ENCODE data around the gene RFK. TPM values are rescaled to one million over a fixed set of nuclear protein-coding genes. Genes with fewer than 3 reads are reported as not detected.
"Not testable (repeated sequence)": the region's sequence is repeated elsewhere in the genome, so short reads cannot be mapped to it uniquely, and the experiment has no call there.

Gene RFK
- total RNA-seq, 3 donors from 2014 or later: 18.6 to 22.5 (median 19.4) TPM

DNA sequence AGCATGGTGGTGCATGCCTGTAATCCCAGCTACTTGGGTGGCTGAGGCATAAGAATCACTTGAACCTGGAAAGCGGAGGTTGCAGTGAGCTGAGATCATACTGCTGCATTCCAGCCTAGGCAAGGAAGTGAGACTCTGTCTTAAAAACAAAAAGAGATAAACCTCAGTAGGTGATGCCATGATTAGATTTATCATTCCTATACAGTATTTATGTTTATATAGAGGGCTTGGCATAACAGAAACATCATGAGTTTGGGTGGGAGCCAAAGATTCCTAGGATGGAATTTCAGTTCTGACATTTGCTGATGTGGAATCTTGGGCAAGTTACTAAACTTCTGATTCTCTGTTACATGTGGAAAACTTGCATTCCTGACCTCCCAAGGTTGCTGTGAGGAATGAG, 22.3 kb downstream of the RFK start:
- H3K4me1 Mint-ChIP-seq (ENCODE audit: low read depth): no peaks in the 10 kb centered on the region

DNA sequence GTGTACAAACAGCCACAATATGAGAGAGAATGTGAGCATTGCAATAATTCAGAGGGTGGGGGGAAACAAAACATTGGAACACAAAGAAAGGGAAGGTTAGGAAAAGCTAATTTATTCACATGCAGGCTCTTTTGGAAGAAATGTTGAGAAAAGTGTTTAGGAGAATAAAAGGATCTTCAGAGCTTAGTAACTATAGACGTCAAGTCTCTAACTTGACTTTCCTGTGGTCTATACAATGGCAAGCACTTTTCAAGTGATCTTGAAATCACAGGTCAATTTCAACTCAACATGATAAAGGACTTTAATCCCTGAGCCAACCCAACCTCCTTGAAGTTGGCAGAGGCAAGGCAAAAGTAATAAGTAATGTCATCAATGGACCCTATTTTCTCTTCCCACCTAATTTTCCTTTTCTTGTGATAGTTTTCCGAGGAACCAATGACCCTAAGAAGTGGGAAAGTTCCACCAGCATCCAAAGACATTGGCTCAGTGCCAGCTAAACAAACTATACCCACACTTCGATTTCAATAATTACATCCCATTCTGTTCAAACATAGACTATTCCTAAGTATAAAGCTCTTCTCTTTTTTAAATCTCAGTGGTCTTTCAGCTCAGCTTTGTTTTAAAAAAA, 23.7 kb downstream of the RFK start:
- no peak for DNase-seq
- Mint-ChIP-seq H3K9me3 (no peaks in the 10 kb centered on the region), H3K27me3 (ENCODE audit: low read depth) (no peaks in the 10 kb centered on the region), H3K36me3 (ENCODE audit: insufficient read depth) (no peaks in the 10 kb centered on the region), H3K4me1 (ENCODE audit: low read depth) (no peaks in the 10 kb centered on the region), H3K4me3 (no peak overlapping the region)
- ATAC-seq: no peak

More for the DNA sequence above, 22.3 kb downstream of the RFK start:
- DNase-seq (no peak), ATAC-seq (no peak)
- no peaks in the 10 kb centered on the region for H3K36me3 Mint-ChIP-seq (ENCODE audit: insufficient read depth)
- no peaks in the 10 kb centered on the region for H3K9me3 Mint-ChIP-seq
- H3K4me3 Mint-ChIP-seq: no peak overlapping the region
- H3K27me3 Mint-ChIP-seq (ENCODE audit: low read depth): no peaks in the 10 kb centered on the region

DNA sequence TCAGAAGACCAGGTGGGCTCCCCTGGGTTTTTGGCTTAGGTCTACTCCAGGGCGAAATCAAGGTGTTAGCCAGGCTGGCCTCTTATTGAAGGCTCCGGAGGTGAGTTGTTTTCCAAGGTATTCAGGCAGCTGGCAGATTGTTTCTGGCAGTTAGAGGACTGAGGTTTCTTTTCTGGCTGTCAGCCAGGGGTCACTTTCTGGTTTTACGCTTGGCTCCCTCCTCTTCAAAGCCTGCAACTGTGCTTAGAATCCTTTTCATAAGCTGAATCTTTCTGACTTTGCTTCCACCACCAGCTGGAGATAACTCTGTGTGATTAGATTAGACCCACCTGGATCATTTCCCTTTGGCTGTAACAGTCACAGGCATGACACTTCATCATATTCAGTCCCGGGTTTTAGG, 24.6 kb downstream of the RFK start:
- no peak for ATAC-seq
- Mint-ChIP-seq H3K4me3 (no peak overlapping the region), H3K4me1 (ENCODE audit: low read depth) (no peaks in the 10 kb centered on the region), H3K36me3 (ENCODE audit: insufficient read depth) (no peaks in the 10 kb centered on the region), H3K9me3 (no peaks in the 10 kb centered on the region), H3K27me3 (ENCODE audit: low read depth) (no peaks in the 10 kb centered on the region)
- DNase-seq: no peak

DNA sequence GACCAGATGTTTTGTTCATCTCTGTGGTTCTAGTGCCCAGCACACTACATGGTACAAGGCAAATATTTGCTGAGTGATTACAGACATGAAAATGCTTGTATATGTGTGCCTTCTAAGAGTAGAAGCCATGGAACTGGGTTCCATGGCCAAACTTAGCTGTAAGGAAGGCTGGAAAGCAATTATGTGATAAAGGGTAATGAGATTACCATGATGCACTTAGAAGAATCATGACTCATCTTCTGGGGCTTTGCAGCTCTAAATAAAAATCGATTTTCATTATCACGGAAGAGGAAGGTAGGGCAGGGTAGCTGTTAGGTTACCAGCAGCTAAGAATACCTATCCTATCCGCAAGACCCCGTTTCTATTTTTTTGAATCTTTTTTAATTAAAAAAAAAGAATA, 28.0 kb downstream of the RFK start:
- H3K4me3 Mint-ChIP-seq: no peak overlapping the region
- H3K27me3 Mint-ChIP-seq (ENCODE audit: low read depth): no peaks in the 10 kb centered on the region
- H3K9me3 Mint-ChIP-seq: no peaks in the 10 kb centered on the region
- DNase-seq (no peak), ATAC-seq (no peak)
- no peaks in the 10 kb centered on the region for H3K4me1 Mint-ChIP-seq (ENCODE audit: low read depth)
- H3K36me3 Mint-ChIP-seq (ENCODE audit: insufficient read depth): no peaks in the 10 kb centered on the region

DNA sequence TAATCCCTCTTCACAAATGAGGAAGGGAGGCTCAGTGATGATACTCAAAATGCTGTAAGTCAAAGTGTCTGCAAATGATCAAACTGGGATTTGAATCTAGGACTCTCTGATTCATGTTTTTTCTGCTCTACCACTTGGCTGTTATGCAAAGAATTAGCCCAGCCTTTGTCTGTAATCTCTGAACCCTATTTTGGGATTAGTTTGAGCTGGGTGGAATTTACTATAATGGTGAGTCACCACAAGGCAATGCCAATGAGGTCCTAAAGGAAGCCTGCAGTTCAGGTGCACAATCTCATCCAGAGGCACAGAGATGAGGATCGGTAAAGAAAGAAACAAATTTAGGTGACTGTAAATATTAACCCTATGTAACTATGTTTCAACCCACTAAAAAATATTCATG, 29.2 kb downstream of the RFK start:
- H3K4me3 Mint-ChIP-seq: no peak overlapping the region
- no peaks in the 10 kb centered on the region for H3K27me3 Mint-ChIP-seq (ENCODE audit: low read depth)
- no peaks in the 10 kb centered on the region for H3K9me3 Mint-ChIP-seq
- no peak for DNase-seq
- H3K4me1 Mint-ChIP-seq (ENCODE audit: low read depth): no peaks in the 10 kb centered on the region
- no peaks in the 10 kb centered on the region for H3K36me3 Mint-ChIP-seq (ENCODE audit: insufficient read depth)
- no peak for ATAC-seq

DNA sequence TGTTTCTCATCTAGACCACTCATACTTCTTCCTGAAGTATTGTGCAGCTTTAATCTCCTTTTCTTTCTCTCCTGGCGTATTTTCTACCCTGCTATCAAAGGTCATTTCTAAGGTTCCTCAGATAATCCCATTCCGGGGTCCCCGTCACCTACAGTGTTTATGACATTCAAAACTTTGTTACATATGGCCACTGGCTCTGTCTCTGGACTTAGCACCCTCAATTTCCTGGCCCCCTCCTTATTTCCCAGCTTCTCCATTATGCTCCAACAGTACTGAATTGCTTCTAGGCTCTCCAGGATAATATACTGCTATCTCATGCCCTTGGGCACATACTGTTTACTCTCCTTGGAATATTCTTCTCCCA, 31.2 kb downstream of the RFK start:
- Mint-ChIP-seq H3K4me1 (ENCODE audit: low read depth) (no peaks in the 10 kb centered on the region), H3K9me3 (no peaks in the 10 kb centered on the region), H3K36me3 (ENCODE audit: insufficient read depth) (no peaks in the 10 kb centered on the region), H3K27me3 (ENCODE audit: low read depth) (no peaks in the 10 kb centered on the region), H3K4me3 (no peak overlapping the region)
- ATAC-seq (no peak), DNase-seq (no peak)

DNA sequence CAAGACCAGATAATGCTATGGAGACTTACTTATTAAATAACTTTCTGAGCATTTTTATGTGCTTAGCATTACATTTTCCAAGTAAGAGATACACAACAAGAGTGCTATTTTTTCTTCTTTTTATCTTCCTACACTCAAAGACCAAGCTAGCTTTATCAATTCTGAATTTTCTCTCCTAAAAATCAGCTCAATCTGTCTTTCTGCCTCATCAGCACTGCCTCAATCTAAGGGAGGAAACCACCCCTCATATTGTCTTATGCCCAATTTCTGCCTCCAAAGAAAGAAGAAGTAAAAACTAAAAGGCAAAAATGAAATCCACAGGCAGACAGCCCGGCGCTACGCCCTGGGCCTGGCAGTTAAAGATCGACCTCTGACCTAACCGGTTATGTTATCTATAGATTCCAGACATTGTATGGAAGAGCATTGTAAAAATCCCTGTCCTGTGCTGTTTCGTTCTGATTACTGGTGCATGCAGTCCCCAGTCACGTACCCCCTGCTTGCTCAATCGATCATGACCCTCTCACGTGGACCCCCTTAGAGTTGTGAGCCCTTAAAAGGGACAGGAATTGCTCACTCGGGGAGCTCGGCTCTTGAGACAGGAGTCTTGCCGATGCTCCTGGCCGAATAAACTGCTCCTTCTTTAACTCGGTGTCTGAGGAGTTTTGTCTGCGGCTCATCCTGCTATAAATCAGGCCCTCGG, 31.7 kb downstream of the RFK start:
- not testable (repeated sequence) for H3K4me1 Mint-ChIP-seq (ENCODE audit: low read depth); H3K36me3 Mint-ChIP-seq (ENCODE audit: insufficient read depth); H3K9me3 Mint-ChIP-seq; H3K4me3 Mint-ChIP-seq; DNase-seq; ATAC-seq; H3K27me3 Mint-ChIP-seq (ENCODE audit: low read depth)

DNA sequence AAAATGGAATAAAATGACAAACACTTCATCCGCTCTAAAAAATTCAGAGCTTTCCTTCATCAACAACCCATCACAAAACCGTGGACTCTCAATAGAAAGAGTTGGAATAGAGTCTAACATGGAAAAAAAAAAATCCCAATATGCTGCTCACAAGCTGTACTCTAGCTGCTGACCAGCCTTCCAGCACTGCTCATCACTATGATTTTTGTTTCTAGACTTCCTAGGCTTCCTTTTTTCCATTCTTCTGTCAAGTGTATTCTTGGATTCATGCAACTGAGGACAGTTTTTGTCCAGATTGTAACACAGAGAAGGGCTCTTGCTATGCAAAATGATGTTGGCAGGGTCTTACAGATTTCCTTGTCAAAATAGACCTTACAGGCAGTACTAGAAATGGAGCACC, 34.5 kb downstream of the RFK start:
- ATAC-seq: no peak
- H3K9me3 Mint-ChIP-seq: no peaks in the 10 kb centered on the region

DNA sequence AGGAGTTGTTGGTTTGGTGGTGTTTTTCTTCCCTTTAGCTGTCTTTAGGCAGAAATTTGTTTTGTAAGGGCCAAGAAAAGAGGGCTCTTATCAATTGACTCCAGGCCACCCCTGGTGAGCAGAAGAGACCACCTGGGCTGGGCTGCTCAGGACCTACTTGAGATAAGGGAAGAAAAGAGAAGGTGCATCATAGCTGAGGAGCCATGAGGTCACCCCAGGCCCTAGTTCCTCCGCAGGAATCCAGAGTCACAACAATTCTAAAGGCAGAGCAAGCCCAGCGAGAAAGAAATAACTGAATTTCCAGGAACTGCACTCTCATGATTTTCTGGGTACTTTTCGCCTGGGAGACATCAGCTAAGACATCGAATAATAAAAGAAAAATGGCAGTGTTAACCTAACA, 34.9 kb downstream of the RFK start:
- DNase-seq: no peak
- no peaks in the 10 kb centered on the region for H3K36me3 Mint-ChIP-seq (ENCODE audit: insufficient read depth)
- no peaks in the 10 kb centered on the region for H3K4me1 Mint-ChIP-seq (ENCODE audit: low read depth)
- no peak overlapping the region for H3K4me3 Mint-ChIP-seq
- ATAC-seq: no peak
- H3K9me3 Mint-ChIP-seq: no peaks in the 10 kb centered on the region
- H3K27me3 Mint-ChIP-seq (ENCODE audit: low read depth): no peaks in the 10 kb centered on the region

More for the DNA sequence above, 34.5 kb downstream of the RFK start:
- DNase-seq: no peak
- Mint-ChIP-seq H3K4me1 (ENCODE audit: low read depth) (no peaks in the 10 kb centered on the region), H3K4me3 (no peak overlapping the region), H3K27me3 (ENCODE audit: low read depth) (no peaks in the 10 kb centered on the region), H3K36me3 (ENCODE audit: insufficient read depth) (no peaks in the 10 kb centered on the region)

DNA sequence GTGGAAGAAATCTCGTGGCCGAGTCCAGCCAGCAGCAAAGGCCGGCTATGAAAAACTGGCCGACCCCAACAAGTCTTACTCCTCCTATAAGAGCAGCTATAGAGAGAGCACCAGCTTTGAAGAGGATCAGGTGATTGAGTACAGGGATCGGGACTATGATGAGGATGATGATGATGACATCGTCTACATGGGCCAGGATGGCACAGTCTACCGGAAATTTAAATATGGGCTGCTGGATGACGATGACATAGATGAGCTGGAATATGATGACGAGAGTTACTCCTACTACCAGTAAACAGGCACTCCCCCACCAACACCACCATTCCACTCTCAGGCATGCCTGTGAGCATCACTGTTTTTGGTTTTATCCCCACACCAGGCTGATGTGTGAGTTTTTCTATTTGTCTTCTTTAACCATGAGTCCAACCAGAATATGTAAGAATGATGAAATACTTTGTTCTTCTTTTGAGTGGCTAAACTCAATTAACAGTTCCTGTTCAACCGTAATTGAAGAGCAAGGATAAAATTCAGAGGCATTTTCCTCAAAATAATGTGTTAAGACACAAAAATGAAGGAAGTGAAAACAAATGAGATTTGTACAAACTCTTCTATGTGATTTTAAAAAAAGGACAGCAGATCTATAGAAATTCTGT, 35.5 kb downstream of the RFK start:
- Mint-ChIP-seq H3K9me3 (no peaks in the 10 kb centered on the region), H3K27me3 (ENCODE audit: low read depth) (no peaks in the 10 kb centered on the region), H3K4me3 (no peak overlapping the region), H3K36me3 (ENCODE audit: insufficient read depth) (no peaks in the 10 kb centered on the region), H3K4me1 (ENCODE audit: low read depth) (no peaks in the 10 kb centered on the region)
- DNase-seq: no peak
- no peak for ATAC-seq

DNA sequence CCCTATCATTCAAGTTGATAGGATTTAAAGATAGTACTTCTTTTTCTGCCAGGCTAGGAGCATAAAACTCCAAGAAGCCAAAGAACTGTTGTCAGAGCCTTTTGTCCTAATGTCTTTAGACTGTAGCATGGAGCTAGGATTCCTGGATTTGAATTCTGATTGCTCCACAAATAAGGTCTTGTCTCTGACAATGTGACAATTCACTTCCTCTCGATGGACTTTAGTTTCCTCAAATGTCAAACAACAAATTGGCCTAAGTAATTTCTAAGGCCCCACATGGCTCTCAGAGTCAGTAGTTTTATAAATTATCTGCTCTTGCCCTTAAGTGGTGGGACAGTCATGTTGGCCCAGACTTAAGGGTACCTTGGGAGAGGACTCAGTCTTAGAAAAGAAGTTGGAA, 36.7 kb downstream of the RFK start:
- DNase-seq: no peak
- Mint-ChIP-seq H3K27me3 (ENCODE audit: low read depth) (no peaks in the 10 kb centered on the region), H3K4me3 (no peak overlapping the region), H3K36me3 (ENCODE audit: insufficient read depth) (no peaks in the 10 kb centered on the region), H3K4me1 (ENCODE audit: low read depth) (no peaks in the 10 kb centered on the region), H3K9me3 (no peaks in the 10 kb centered on the region)
- ATAC-seq: no peak

DNA sequence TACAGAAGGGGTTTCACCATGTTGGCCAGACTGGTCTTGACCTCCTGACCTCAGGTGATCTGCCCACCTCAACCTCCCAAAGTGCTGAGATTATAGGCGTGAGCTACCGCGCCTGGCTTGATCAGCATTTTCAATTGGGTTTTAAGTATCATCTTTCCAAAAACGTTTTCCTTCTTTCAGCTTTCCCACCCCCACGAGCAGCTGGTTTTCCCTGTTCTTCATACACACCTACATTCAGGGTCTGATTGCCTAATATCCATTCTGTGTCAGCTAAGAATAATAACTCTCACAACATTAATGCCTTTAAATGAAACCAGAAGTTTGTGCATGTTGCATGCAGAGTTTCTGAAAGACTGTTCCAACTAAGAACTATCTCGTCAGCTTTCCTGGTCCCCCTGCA, 38.3 kb downstream of the RFK start:
- Mint-ChIP-seq H3K36me3 (ENCODE audit: insufficient read depth) (no peaks in the 10 kb centered on the region), H3K9me3 (no peaks in the 10 kb centered on the region), H3K4me3 (no peak overlapping the region), H3K4me1 (ENCODE audit: low read depth) (no peaks in the 10 kb centered on the region), H3K27me3 (ENCODE audit: low read depth) (peaks cover 2% of the 10 kb centered on the region)
- DNase-seq (no peak), ATAC-seq (no peak)

DNA sequence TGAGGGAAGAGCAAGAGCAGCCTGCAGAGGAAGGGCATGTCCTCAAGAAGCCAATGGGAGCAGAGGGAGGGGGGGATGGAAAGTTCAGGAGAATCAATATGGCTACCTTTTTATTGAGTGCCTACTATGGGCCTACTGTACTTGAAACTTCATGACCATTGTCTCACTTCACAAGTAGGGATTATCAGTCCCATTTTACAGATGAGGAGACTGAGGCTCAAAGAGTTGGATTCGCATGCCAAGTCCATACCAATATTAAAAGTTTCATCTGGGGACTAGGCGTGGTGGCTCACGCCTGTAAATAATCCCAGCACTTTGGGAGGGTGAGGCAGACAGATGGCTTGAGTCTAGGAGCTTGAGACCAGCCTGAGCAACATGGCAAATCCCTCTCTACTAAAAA, 40.0 kb downstream of the RFK start:
- Mint-ChIP-seq H3K36me3 (ENCODE audit: insufficient read depth) (no peaks in the 10 kb centered on the region), H3K4me1 (ENCODE audit: low read depth) (no peaks in the 10 kb centered on the region), H3K9me3 (no peaks in the 10 kb centered on the region), H3K27me3 (ENCODE audit: low read depth) (peaks cover 2% of the 10 kb centered on the region), H3K4me3 (no peak overlapping the region)
- DNase-seq (no peak), ATAC-seq (no peak)

DNA sequence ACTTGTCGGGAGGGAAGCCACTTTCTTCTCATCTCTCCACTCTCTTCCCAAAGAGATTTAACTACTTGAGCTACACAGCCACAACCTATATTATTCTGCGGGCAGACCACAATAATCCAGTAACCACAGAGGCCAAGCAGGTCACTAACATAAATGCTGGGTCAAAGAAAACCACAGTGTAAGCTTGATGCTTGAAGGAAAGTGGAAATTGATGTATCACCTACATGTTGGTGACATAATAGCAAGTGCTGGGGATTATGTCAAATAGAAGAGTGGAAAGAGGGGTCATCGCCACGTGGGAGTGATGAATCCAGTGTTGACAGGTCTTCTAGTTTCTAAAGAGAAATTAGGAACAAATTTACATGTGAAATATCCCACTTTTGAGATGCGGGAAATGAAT, 40.9 kb downstream of the RFK start:
- H3K36me3 Mint-ChIP-seq (ENCODE audit: insufficient read depth): no peaks in the 10 kb centered on the region
- peaks cover 2% of the 10 kb centered on the region for H3K27me3 Mint-ChIP-seq (ENCODE audit: low read depth)
- no peak overlapping the region for H3K4me3 Mint-ChIP-seq
- no peaks in the 10 kb centered on the region for H3K4me1 Mint-ChIP-seq (ENCODE audit: low read depth)
- no peak for ATAC-seq
- DNase-seq: no peak
- H3K9me3 Mint-ChIP-seq: no peaks in the 10 kb centered on the region

DNA sequence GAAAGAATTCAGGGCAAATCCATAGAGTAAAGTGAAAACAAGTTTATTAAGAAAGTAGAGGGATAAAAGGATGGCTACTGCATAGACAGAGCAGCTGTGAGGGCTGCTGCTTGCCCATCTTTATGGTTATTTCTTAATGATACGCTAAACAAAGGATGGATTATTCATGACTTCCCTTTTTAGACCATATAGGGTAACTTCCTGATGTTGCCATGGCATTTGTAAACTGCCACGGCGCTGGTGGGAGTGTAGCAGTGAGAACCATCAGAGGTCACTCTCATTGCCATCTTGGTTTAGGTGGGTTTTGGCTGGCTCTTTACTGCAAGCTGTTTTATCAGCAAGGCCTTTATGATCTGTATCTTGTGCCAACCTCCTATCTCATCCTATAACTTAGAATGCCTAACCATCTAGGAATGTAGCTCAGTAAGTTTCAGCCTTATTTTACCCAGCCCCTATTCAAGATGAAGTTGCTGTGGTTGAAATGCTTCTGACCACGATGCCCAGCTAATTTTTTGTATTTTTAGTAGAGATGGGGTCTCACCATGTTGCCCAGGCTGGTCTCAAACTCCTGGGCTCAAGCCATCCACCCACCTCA, 42.1 kb downstream of the RFK start:
- Mint-ChIP-seq H3K36me3 (ENCODE audit: insufficient read depth) (no peaks in the 10 kb centered on the region), H3K9me3 (no peaks in the 10 kb centered on the region), H3K4me1 (ENCODE audit: low read depth) (no peaks in the 10 kb centered on the region), H3K4me3 (no peak overlapping the region), H3K27me3 (ENCODE audit: low read depth) (peaks cover 2% of the 10 kb centered on the region)
- no peak for ATAC-seq
- no peak for DNase-seq
